ENCODE measurements around the gene RAB31. TPM values are rescaled to one million over a fixed set of nuclear protein-coding genes. Genes with fewer than 3 reads are reported as not detected.
A peak's percentile ranks its signal among the peaks of the same experiment; 100 is the strongest.

Gene RAB31
- total RNA-seq, 1 donor from 2014 or later = 26.0 TPM

- no peak for DNase-seq (ENCODE audit: extremely low spot score in 2 of 2)
- peaks cover 36% of the 10 kb centered on the region for H3K4me1 ChIP-seq
- no peaks in the 10 kb centered on the region for H3K36me3 ChIP-seq
- TF ChIP-seq POLR2A (IDR thresholded peaks at IDR 0.05) = no peak
- no peak for TF ChIP-seq POLR2AphosphoS5 (IDR thresholded peaks at IDR 0.05; ENCODE audit: insufficient read depth in 1 of 2, low read depth in 1 of 2)
- TF ChIP-seq CTCF (IDR thresholded peaks at IDR 0.05) = no peak
- no peak overlapping the region for H3K4me3 ChIP-seq
- intact Hi-C loops (cut with DNase I) = no loop called here
- H3K9me3 ChIP-seq = no peaks in the 10 kb centered on the region
- H3K27me3 ChIP-seq = no peaks in the 10 kb centered on the region
- H3K27ac ChIP-seq = no peak overlapping the region
Observed at GRCh38 chr18:9872823-9873222, 164.7 kb downstream of the RAB31 start.

GRCh38 chr18:9874728-9875127 lies 166.6 kb downstream of the RAB31 start:
- Histone ChIP-seq H3K27ac (no peak overlapping the region), H3K9me3 (no peaks in the 10 kb centered on the region), H3K4me1 (peaks cover 23% of the 10 kb centered on the region), H3K4me3 (no peak overlapping the region), H3K36me3 (no peaks in the 10 kb centered on the region), H3K27me3 (no peaks in the 10 kb centered on the region)
- intact Hi-C loops (cut with DNase I) = no loop called here
- no peak for TF ChIP-seq CTCF (IDR thresholded peaks at IDR 0.05)
- no peak for TF ChIP-seq POLR2A (IDR thresholded peaks at IDR 0.05)
- TF ChIP-seq POLR2AphosphoS5 (IDR thresholded peaks at IDR 0.05; ENCODE audit: insufficient read depth in 1 of 2, low read depth in 1 of 2) = no peak
- no peak for DNase-seq (ENCODE audit: extremely low spot score in 2 of 2)

GRCh38 chr18:9876212-9876866 lies 168.2 kb downstream of the RAB31 start:
- Histone ChIP-seq H3K4me1 (peaks cover 13% of the 10 kb centered on the region), H3K27ac (peak overlapping the region; percentile 68), H3K27me3 (no peaks in the 10 kb centered on the region), H3K4me3 (peak overlapping the region in 1 of 2 donors; percentile 24), H3K9me3 (no peaks in the 10 kb centered on the region), H3K36me3 (no peaks in the 10 kb centered on the region)
- no peak for DNase-seq (ENCODE audit: extremely low spot score in 2 of 2)
- intact Hi-C loops (cut with DNase I) = no loop called here
- no peak for TF ChIP-seq POLR2A (IDR thresholded peaks at IDR 0.05)
- TF ChIP-seq POLR2AphosphoS5 (IDR thresholded peaks at IDR 0.05; ENCODE audit: insufficient read depth in 1 of 2, low read depth in 1 of 2) = no peak
- no peak for TF ChIP-seq CTCF (IDR thresholded peaks at IDR 0.05)

- no peak for TF ChIP-seq POLR2A (IDR thresholded peaks at IDR 0.05)
- no peak for TF ChIP-seq POLR2AphosphoS5 (IDR thresholded peaks at IDR 0.05; ENCODE audit: insufficient read depth in 1 of 2, low read depth in 1 of 2)
- TF ChIP-seq CTCF (IDR thresholded peaks at IDR 0.05) = no peak
- H3K9me3 ChIP-seq = no peaks in the 10 kb centered on the region
- H3K4me3 ChIP-seq = peak overlapping the region; percentile 17 to 24
- H3K4me1 ChIP-seq = peaks cover 13% of the 10 kb centered on the region
- DNase-seq (ENCODE audit: extremely low spot score in 2 of 2) = peak in 1 of 2 donors; percentile 93
- peak overlapping the region; percentile 68 for H3K27ac ChIP-seq
- no peaks in the 10 kb centered on the region for H3K27me3 ChIP-seq
- intact Hi-C loops (cut with DNase I) = no loop called here
- no peaks in the 10 kb centered on the region for H3K36me3 ChIP-seq
Observed at GRCh38 chr18:9876867-9877654, 169.0 kb downstream of the RAB31 start.

GRCh38 chr18:9877655-9878014 lies 169.5 kb downstream of the RAB31 start:
- no peaks in the 10 kb centered on the region for H3K27me3 ChIP-seq
- H3K9me3 ChIP-seq = no peaks in the 10 kb centered on the region
- DNase-seq (ENCODE audit: extremely low spot score in 2 of 2) = no peak
- no peak for TF ChIP-seq POLR2A (IDR thresholded peaks at IDR 0.05)
- no peak for TF ChIP-seq CTCF (IDR thresholded peaks at IDR 0.05)
- TF ChIP-seq POLR2AphosphoS5 (IDR thresholded peaks at IDR 0.05; ENCODE audit: insufficient read depth in 1 of 2, low read depth in 1 of 2) = no peak
- peak overlapping the region in 1 of 2 donors; percentile 24 for H3K4me3 ChIP-seq
- H3K4me1 ChIP-seq = peaks cover 13% of the 10 kb centered on the region
- H3K27ac ChIP-seq = peak overlapping the region; percentile 68
- intact Hi-C loops (cut with DNase I) = no loop called here
- no peaks in the 10 kb centered on the region for H3K36me3 ChIP-seq
